Spleen (tissue), 7 donors: Measurements from ENCODE around the gene GOLGA6A.
"Not testable (repeated sequence)": the region's sequence is repeated elsewhere in the genome, so short reads cannot be mapped to it uniquely, and the experiment has no call there.

Source experiments
- CTCF ChIP-seq, 11 experiments: fragments of 200-600 bp in 7 of 11; fragments of 450-650 bp in 4 of 11; sonication (generic) in 4 of 11; IDR thresholded peaks in 8 of 11; conservative IDR thresholded peaks in 3 of 11; 1 replicate in 7 of 11; 2 replicates in 4 of 11; pipeline versions ENCODE4 v1.4.0 to v1.8.0; 2016 to 2021; ENCODE audit warnings: antibody characterized with exemption in 11 of 11, inconsistent platforms in 4 of 11, mild to moderate bottlenecking in 1 of 11
- POLR2A ChIP-seq, 3 donors: fragments of 450-650 bp; IDR thresholded peaks; one replicate each; pipeline ENCODE4 v1.5.1; 2017; ENCODE audit warnings: antibody characterized with exemption in 3 of 3, mild to moderate bottlenecking in 1 of 3
- donor health status: DM: no; HTN: no; CAD: no; lungs with moderate emphysema.
- donor health status: DM: no; HTN: no; CAD: no.
- donor health status: DM: no; HTN: no; CAD: no.

DNA sequence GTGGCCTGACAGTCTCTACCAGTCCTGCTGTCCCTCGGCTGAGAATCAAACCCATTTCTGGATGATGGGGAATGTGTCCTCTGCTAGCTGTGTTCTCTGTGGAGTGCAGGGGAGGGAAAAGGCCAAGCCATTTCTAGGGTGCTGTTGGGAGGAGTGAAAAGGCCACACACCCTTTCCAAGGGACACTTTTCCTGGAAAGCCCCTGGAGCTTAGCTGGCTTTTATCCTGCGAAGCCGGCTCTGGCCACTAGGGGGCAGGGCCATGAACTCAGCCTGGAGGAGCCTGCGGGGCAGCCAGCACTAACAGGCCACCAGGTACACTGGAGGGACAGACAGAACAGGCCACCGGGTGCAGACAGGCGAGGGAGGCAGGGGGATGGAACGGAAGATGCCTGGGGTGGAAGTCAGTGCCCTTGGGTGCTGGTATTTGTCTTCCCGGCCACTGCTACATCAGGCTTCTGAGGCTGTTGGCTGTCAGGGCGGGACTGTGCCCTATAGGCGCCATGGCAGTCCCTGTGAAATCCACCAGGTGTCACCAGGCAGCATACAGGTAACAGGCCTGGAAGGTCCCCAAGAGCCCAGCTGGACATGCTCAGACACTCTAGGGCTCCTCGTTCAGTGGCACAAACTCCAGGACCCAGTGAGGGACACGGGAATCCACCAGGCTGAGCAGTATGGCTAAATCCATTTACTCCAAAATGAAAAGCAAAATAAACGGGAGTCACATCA is 16.5 kb downstream of the GOLGA6A start:
- not testable (repeated sequence) for TF ChIP-seq POLR2A (IDR thresholded peaks at IDR 0.05)
- TF ChIP-seq CTCF (IDR thresholded peaks at IDR 0.05 in 8 of 11, conservative IDR thresholded peaks at IDR 0.05 in 3 of 11): peak; percentile 23 to 75 (median 54)
